ENCODE measurements around the gene CRYBG2.

CRYBG2 gene

DNA sequence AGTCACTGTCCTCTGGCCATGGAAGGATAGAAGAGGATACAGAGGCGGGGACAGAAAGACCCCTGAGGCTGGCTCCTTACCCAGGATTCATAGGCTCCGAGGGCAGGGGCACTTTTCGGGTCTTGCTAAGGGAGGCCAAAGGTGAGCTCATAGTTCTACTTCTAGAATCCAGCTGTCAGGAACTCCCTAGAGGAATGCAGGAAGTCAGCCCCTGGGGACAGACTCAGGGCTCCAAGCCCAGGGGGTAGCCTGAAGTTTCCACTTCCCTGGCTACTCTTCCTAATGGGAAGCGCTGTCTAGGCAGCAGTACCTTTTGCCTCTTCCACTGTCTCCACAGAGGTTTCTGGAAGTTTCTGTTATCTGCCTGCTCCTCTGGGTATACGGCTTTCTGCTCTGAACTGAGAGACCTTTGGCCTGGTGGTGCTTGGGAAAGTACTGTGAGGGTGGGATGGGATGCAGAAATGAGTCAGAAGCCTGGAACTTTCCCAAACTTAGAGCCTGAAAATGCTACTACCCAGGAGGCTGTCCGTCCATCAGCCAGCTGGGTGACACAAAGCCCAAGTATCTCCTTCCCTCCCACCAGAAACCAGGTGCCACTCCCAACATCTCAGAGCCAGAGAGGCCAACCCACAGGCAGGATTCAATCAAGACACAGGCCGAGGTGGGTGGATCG is 51.1 kb downstream of the CRYBG2 start:
- Histone ChIP-seq H3K27ac (peak overlapping the region; percentile 35), H3K36me3 (replicated peaks) (no peaks in the 10 kb centered on the region), H3K4me3 (ENCODE audit: low read depth, low read length) (no peak overlapping the region), H3K27me3 (replicated peaks) (no peaks in the 10 kb centered on the region)
- in situ Hi-C loops (cut with HindIII; ENCODE audit: low pct_ligation_motif_present, low sequenced_read_pairs), result no loop called here
- peak; percentile 63 for DNase-seq
- TF ChIP-seq, protein P1, sequence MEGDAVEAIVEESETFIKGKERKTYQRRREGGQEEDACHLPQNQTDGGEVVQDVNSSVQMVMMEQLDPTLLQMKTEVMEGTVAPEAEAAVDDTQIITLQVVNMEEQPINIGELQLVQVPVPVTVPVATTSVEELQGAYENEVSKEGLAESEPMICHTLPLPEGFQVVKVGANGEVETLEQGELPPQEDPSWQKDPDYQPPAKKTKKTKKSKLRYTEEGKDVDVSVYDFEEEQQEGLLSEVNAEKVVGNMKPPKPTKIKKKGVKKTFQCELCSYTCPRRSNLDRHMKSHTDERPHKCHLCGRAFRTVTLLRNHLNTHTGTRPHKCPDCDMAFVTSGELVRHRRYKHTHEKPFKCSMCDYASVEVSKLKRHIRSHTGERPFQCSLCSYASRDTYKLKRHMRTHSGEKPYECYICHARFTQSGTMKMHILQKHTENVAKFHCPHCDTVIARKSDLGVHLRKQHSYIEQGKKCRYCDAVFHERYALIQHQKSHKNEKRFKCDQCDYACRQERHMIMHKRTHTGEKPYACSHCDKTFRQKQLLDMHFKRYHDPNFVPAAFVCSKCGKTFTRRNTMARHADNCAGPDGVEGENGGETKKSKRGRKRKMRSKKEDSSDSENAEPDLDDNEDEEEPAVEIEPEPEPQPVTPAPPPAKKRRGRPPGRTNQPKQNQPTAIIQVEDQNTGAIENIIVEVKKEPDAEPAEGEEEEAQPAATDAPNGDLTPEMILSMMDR (IDR thresholded peaks at IDR 0.05; ENCODE audit: low read depth, low read length, missing control alignments), result no peak

DNA sequence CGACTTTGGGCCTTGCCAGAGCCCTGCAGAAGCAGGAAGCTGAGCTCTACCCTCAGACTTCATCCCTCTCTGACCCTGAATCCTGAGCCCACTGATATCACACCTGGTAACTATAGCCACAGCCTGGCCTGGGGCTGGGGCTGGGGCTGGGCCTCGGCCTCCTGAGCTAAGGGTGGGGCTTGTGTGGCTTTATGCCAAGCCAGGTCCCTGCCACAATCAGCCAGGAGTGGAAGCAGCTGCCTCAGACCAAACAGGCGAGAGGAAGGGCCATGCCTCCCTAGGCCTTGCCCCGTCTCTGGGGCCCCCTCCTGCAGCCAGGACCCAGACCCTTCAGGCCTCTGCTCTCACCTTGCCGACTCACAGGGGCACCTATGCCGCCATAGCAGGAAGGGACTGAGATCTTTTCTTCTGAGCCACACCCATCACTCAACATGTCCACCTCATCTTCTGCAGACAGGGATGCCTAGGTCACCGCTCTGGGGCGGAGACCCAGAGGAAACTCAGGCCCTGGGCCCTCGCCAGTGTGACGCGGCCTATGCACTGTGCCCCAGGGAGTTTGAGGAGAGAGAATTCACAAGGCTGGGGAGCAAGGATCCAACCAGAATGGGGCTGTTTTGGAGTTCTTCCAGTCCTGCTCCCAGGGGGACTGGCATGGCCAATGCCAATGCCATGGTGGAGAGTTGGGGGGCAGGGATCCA is 53.2 kb downstream of the CRYBG2 start:
- Histone ChIP-seq H3K36me3 (replicated peaks) (no peaks in the 10 kb centered on the region), H3K27me3 (replicated peaks) (no peaks in the 10 kb centered on the region), H3K4me3 (ENCODE audit: low read depth, low read length) (no peak overlapping the region), H3K27ac (no peak overlapping the region)
- no peak for DNase-seq
- in situ Hi-C loops (cut with HindIII; ENCODE audit: low pct_ligation_motif_present, low sequenced_read_pairs), result no loop called here
- TF ChIP-seq, protein P1 (IDR thresholded peaks at IDR 0.05; ENCODE audit: low read depth, low read length, missing control alignments), result no peak

DNA sequence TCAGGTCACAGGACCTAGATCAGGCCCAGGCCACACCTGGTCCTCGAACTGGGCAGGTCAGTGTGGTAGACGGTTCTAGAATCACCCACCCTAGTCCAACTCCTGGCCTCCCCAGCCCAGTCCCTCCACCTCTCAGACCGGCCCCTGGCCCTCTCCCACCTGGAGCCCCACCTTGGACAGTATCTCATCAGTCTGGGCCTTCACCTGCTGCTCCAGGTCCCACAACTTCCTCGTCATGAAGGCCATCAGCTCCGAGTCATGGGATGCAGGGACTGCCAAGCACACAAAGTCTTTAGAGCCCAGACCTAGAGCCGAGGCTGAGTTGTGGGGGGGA is 56.2 kb downstream of the CRYBG2 start:
- no peak overlapping the region for H3K27ac ChIP-seq
- DNase-seq, result no peak

DNA sequence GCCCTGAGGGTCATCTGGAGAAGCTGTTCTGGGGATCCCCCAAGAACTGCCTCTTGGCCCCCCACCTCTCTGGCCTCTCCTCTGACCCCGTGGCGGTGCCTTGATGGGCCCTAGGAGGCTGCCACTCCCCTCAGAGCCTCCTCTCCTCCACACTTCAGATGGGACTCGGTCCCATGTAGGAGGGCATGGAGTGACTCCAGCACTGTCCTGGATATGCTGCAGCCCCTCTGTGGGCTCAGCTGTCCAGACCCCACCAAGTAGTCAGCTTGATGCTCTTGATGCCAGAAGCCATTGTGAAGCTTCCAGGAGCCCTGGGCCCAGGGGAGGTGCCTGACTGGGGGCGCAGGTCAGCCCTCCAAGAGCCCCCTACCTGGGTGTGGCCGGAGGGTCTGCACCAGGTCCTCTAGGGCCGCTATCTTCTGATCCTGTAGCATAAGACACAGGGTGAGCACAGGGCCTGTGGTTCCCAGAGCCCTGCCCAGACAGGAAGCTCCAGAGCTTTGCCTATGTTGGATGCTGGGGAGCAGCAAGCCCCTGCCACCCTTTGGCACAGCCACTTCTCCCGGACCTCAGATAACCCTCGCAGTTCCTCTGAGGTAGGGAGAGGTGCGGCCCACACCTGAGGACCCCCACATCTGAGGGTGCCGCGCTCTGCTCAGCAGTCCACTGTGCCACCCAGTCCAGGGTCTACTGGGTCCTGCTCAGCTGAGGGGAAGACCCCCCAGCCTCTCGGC is 56.7 kb downstream of the CRYBG2 start:
- Histone ChIP-seq H3K27me3 (replicated peaks) (no peaks in the 10 kb centered on the region), H3K27ac (no peak overlapping the region), H3K36me3 (replicated peaks) (no peaks in the 10 kb centered on the region), H3K4me3 (ENCODE audit: low read depth, low read length) (no peak overlapping the region)
- TF ChIP-seq, protein P1 (IDR thresholded peaks at IDR 0.05; ENCODE audit: low read depth, low read length, missing control alignments), result no peak
- in situ Hi-C loops (cut with HindIII; ENCODE audit: low pct_ligation_motif_present, low sequenced_read_pairs), result no loop called here
- no peak for DNase-seq

More for the DNA sequence above, 56.2 kb downstream of the CRYBG2 start:
- Histone ChIP-seq H3K4me3 (ENCODE audit: low read depth, low read length) (no peak overlapping the region), H3K36me3 (replicated peaks) (no peaks in the 10 kb centered on the region), H3K27me3 (replicated peaks) (no peaks in the 10 kb centered on the region)
- in situ Hi-C loops (cut with HindIII; ENCODE audit: low pct_ligation_motif_present, low sequenced_read_pairs), result no loop called here
- TF ChIP-seq, protein P1 (IDR thresholded peaks at IDR 0.05; ENCODE audit: low read depth, low read length, missing control alignments), result no peak

DNA sequence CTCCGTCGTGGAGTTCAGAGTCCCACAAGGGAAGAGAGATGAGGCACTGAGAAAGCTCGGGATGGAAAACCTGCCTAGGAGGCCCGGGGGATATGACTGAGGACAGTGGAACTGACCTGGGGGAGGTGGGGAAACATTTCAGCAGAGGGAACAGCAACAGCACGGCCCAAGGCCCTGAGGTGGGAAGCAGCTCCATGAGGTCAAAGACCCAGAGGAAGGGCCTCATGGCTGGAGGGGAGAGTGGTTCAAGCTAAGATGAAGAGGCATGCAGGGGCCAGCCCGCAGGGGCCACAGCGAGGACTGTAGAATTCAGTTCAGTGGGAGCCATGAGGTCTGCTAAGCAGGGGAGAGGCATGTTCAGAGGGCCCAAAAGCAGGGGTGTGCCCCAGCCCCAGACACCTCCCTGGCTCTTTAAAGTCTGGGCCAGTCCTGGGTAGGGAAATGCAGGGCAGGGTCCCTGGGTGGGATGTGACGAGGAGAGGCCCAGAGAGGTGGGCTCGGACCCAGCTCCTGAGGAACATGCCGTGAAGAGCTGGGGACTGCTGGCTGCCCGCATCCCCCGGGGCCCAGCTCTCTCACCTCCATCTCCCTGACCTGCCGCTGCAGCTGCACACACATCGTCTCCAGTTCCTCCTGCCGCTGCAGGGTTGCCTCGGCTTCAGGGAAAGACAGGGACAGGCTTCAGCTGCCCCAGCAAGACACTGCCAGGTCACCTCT is 57.4 kb downstream of the CRYBG2 start:
- H3K4me3 ChIP-seq (ENCODE audit: low read depth, low read length), result no peak overlapping the region
- in situ Hi-C loops (cut with HindIII; ENCODE audit: low pct_ligation_motif_present, low sequenced_read_pairs), result no loop called here
- no peak overlapping the region for H3K27ac ChIP-seq
- H3K36me3 ChIP-seq (replicated peaks), result no peaks in the 10 kb centered on the region
- TF ChIP-seq, protein P1 (IDR thresholded peaks at IDR 0.05; ENCODE audit: low read depth, low read length, missing control alignments), result no peak
- H3K27me3 ChIP-seq (replicated peaks), result no peaks in the 10 kb centered on the region
- no peak for DNase-seq
